ENCODE data around the gene SLC25A29.

DNA sequence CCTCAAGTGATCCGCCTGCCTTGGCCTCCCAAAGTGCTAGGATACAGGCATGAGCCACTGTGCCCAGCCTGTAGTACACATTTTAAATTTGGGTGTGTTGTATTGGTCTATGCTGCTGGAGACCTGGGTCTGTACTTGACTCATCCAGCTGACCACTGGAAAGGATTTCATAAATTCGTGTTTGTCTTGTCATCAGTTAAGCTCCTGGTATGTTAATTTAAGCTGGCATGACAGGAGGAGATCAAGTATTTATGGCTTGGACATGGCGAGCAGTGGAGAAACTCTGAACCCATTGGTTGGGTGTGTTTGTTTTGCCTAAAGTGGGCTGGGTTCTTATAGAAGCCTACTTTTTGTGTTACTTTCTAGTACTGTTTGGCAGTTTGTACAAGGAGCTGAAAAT is 43.1 kb downstream of the SLC25A29 start:
- TF ChIP-seq, protein P1, sequence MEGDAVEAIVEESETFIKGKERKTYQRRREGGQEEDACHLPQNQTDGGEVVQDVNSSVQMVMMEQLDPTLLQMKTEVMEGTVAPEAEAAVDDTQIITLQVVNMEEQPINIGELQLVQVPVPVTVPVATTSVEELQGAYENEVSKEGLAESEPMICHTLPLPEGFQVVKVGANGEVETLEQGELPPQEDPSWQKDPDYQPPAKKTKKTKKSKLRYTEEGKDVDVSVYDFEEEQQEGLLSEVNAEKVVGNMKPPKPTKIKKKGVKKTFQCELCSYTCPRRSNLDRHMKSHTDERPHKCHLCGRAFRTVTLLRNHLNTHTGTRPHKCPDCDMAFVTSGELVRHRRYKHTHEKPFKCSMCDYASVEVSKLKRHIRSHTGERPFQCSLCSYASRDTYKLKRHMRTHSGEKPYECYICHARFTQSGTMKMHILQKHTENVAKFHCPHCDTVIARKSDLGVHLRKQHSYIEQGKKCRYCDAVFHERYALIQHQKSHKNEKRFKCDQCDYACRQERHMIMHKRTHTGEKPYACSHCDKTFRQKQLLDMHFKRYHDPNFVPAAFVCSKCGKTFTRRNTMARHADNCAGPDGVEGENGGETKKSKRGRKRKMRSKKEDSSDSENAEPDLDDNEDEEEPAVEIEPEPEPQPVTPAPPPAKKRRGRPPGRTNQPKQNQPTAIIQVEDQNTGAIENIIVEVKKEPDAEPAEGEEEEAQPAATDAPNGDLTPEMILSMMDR (conservative IDR thresholded peaks at IDR 0.05; ENCODE audit: low read depth, low read length), result no peak
- TF ChIP-seq, protein P2, sequence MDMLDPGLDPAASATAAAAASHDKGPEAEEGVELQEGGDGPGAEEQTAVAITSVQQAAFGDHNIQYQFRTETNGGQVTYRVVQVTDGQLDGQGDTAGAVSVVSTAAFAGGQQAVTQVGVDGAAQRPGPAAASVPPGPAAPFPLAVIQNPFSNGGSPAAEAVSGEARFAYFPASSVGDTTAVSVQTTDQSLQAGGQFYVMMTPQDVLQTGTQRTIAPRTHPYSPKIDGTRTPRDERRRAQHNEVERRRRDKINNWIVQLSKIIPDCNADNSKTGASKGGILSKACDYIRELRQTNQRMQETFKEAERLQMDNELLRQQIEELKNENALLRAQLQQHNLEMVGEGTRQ (IDR thresholded peaks at IDR 0.05; ENCODE audit: low read depth, low read length), result no peak
- TF ChIP-seq MAFK (IDR thresholded peaks at IDR 0.05; ENCODE audit: low read depth, low read length), result no peak
- TF ChIP-seq, protein P3, sequence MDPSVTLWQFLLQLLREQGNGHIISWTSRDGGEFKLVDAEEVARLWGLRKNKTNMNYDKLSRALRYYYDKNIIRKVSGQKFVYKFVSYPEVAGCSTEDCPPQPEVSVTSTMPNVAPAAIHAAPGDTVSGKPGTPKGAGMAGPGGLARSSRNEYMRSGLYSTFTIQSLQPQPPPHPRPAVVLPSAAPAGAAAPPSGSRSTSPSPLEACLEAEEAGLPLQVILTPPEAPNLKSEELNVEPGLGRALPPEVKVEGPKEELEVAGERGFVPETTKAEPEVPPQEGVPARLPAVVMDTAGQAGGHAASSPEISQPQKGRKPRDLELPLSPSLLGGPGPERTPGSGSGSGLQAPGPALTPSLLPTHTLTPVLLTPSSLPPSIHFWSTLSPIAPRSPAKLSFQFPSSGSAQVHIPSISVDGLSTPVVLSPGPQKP (IDR thresholded peaks at IDR 0.05; ENCODE audit: borderline replicate concordance, low read depth, low read length), result no peak

Data from IMR-90 (cell line).